Left colon (tissue), 2 donors: ENCODE measurements around the gene HTR7. TPM values are rescaled to one million over a fixed set of nuclear protein-coding genes. Genes with fewer than 3 reads are reported as not detected.

Experiments used
- ATAC-seq: fragments of 200-7000 bp; cut with Tn5 transposase; one replicate; pipeline ENCODE4 v1.9.1; 2020; ENCODE audit warnings: mild to moderate bottlenecking, moderate library complexity
- DNase-seq, 2 donors: peaks; one replicate each; pipeline ENCODE4 v3.0.0-alpha.2; 2020
- intact Hi-C, 2 donors: fragments of 100-400 bp; cut with DNase I in 1 of 2; cut with micrococcal nuclease in 1 of 2; formaldehyde crosslinking; loops; one replicate each; pipeline versions ENCODE4 v1.11.2 to v1.14.0; 2022; cut with DNase I, micrococcal nuclease
- total RNA-seq, 2 donors: library from RNA; stranded (reverse); fragmentation: NEBNext Ultra II Directional; extraction: Animal tissue kit (Norgen Biotek cat#: 25700); gene quantifications; one replicate each; pipeline ENCODE4 v1.2.1, GENCODE V29; 2021
- donor health status: DM: no; HTN: no; CAD: no.
- donor health status: DM: yes; HTN: yes; CAD: no.

HTR7 gene
- total RNA-seq, 2 donors from 2014 or later = 0.21 to 0.61 TPM

DNA sequence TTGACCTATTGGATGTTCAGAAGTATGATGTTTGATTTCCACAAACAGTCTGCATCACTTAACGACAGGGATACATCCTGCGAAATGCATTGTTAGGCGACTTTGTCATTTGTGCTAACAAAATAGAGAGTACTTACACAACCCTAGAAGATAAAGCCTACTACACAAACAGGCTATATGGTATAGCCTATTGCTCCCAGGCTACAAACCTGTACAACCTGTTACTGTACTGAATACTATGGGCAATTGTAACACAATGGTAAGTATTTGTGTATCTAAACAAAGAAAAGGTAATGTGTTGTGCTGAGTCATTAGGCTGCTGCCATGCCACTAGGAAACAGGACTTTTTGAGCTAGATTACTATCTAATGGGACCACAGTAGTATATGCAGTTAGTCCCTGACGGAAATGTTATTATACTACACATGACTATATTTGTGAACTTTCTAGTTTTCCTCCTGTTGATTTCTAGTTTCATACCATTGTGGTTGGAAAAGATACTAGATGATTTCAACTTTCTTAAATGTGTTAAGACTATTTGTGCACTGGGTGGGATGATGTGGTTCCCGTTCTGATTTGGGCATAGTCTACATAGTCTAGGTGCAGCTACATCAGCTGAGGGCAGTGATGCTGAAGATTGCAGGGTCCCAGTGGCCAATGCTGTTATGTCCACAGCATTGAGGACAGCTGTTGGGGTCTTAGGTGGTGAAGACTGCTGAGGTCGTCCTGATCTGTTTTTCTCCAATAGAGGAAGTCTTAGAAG lies 161.7 kb downstream of the HTR7 start:
- no peak for ATAC-seq
- intact Hi-C loops = no loop called here
- DNase-seq = no peak

Other genes starting within 250 kb of the HTR7 start
- gene RPP30, start 13.9 kb upstream of the HTR7 start, total RNA-seq = 10 to 100 TPM; 19.4 to 20.4 TPM
- gene ANKRD1, start 63.0 kb upstream of the HTR7 start, total RNA-seq = not detected